ENCODE measurements around the gene TRAK1.

DNA sequence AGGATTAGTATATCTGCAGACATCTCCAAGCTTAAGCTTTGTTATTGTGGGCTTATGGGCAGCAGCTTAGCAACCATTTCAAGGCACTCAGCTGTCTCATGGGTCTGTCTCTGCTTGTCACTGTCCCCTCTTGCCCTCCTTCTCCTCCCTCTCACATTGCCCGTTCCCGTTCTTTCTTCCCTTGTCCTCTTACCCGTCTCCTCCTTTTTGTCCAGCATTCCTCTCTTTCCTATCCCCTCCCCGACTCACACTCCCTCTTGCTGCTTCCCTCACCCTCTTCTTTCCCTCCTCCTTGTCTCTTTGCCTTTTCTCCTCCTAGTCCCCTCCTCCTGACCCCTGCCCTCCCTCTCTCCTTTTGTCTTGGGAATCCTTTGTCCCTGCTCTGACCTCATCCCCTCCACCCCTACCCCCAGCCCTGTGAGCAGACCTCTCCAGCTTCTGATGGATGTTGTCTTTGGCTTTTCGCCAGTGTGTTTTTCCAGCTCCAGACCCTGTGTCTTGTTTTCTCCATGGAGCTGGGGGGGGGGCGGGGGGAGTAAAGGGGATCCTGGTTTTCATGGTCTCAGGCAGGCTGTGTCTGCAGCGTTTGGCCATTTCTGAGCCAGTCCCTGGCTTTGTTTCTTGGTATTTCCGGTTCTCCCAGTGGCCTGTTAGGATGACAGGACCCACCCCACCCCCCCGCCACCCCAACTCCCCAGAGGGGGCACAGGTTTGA, 47.9 kb upstream of the TRAK1 start:
- TF ChIP-seq POLR2AphosphoS5 (IDR thresholded peaks at IDR 0.05; ENCODE audit: low read depth, low read length) (no peak), POLR2A (IDR thresholded peaks at IDR 0.05; ENCODE audit: low read depth, low read length) (no peak), TAF1 (IDR thresholded peaks at IDR 0.05; ENCODE audit: borderline replicate concordance, low read depth, low read length) (no peak)
